Smooth muscle cell (in vitro differentiated cells): ENCODE data around the gene FAM110A. TPM values are rescaled to one million over a fixed set of nuclear protein-coding genes. Genes with fewer than 3 reads are reported as not detected.

Source experiments
- DNase-seq: peaks from one replicate; lab custom pipeline; 2025; ENCODE audit not compliant: unreplicated experiment; lab: John Stamatoyannopoulos, UW
- H2AFZ ChIP-seq: fragments of 200-600 bp; sonication (generic); 2 replicates; pipeline ENCODE4 v1.6.0; 2016; ENCODE audit warnings: antibody characterized with exemption, low read depth, mild to moderate bottlenecking
- H3F3A ChIP-seq: fragments of 200-600 bp; sonication (generic); 2 replicates; pipeline ENCODE4 v1.6.0; 2017; ENCODE audit warnings: antibody characterized with exemption, low read depth
- H3K27ac ChIP-seq: fragments of 200-600 bp; sonication (generic); 2 replicates; pipeline ENCODE4 v1.5.1; 2016; ENCODE audit warnings: low read depth, mild to moderate bottlenecking
- H3K27me3 ChIP-seq: fragments of 200-600 bp; sonication (generic); 2 replicates; pipeline ENCODE4 v1.6.1; 2016; ENCODE audit warnings: low read depth, mild to moderate bottlenecking
- H3K36me3 ChIP-seq: fragments of 200-600 bp; sonication (generic); 2 replicates; pipeline ENCODE4 v1.5.1; 2016; ENCODE audit warnings: low read depth
- H3K4me1 ChIP-seq: fragments of 200-600 bp; sonication (generic); 2 replicates; pipeline ENCODE4 v1.5.1; 2016; ENCODE audit warnings: low read depth
- H3K4me2 ChIP-seq: fragments of 200-600 bp; sonication (generic); 2 replicates; pipeline ENCODE4 v1.6.0; 2016; ENCODE audit warnings: mild to moderate bottlenecking
- H3K4me3 ChIP-seq: fragments of 200-600 bp; sonication (generic); 2 replicates; pipeline ENCODE4 v1.5.1; 2016; ENCODE audit warnings: mild to moderate bottlenecking
- H3K79me2 ChIP-seq: fragments of 200-600 bp; sonication (generic); 2 replicates; pipeline ENCODE4 v1.6.0; 2016; ENCODE audit warnings: low read depth, mild to moderate bottlenecking
- H3K9ac ChIP-seq: fragments of 200-600 bp; sonication (generic); 2 replicates; pipeline ENCODE4 v1.6.0; 2016; ENCODE audit warnings: low read depth
- H3K9me3 ChIP-seq: fragments of 200-600 bp; sonication (generic); replicated peaks from 2 replicates; pipeline ENCODE4 v1.5.1; 2016; ENCODE audit warnings: low read depth
- H4K20me1 ChIP-seq: fragments of 200-600 bp; sonication (generic); 2 replicates; pipeline ENCODE4 v1.6.0; 2016; ENCODE audit warnings: low read depth
- WGBS: methylation state at CpG from one replicate; pipeline ENCODE4 v1.1.7; 2016; ENCODE audit warnings: low lambda C conversion rate; 5-methylcytosine and 5-hydroxymethylcytosine counted together
- polyA plus RNA-seq: library from polyadenylated mRNA; unstranded; fragments of >200 nt; fragmentation: Nextera tagmentation; extraction: Ambion mirVana; gene quantifications from 2 replicates; pipeline ENCODE4 v1.2.1, GENCODE V29; 2016
- total RNA-seq: library from RNA; depleted of rRNA; stranded (reverse); fragments of >200 nt; gene quantifications from 2 replicates; pipeline ENCODE4 v1.2.3, GENCODE V29; 2014
- TF ChIP-seq, protein P1 (sequence below): fragments of 200-600 bp; sonication (generic); IDR thresholded peaks from 2 replicates; pipeline ENCODE4 v1.5.1; 2017; ENCODE audit warnings: borderline replicate concordance, mild to moderate bottlenecking, antibody characterized with exemption; ENCODE audit not compliant: insufficient read depth, poor library complexity, severe bottlenecking

The FAM110A gene
- total and polyA plus RNA-seq, 2 experiments from 2014 or later: 5.3 to 5.6 TPM

DNA sequence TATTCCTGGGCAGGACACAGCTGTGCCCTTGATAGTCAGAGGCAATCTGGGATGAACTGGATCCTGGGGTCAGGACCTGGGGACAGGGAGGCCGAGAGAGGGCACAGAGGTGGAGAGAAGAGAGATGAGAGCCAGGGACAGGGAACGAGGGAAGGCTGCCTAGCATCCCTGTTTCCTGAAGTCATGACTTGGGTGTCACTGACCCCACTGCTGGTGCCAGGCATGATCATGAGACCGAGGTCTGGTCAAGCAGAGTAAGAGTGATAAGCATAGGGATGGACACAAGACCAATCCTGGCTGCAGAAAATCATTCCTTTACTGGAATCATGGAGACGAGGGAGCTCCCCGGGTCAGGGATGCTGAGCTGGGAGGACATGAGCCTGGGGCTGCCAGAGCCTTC is 36.1 kb downstream of the FAM110A start:
- Histone ChIP-seq H3K4me2 (no peak overlapping the region), H3K4me1 (no peaks in the 10 kb centered on the region), H3K27me3 (peaks cover 9% of the 10 kb centered on the region), H2AFZ (no peak overlapping the region), H3K9ac (no peak overlapping the region), H3K36me3 (no peaks in the 10 kb centered on the region), H3K79me2 (no peaks in the 10 kb centered on the region), H4K20me1 (no peaks in the 10 kb centered on the region), H3K9me3 (no peaks in the 10 kb centered on the region), H3F3A (no peaks in the 10 kb centered on the region), H3K4me3 (no peak overlapping the region), H3K27ac (no peak overlapping the region)
- TF ChIP-seq, protein P1, sequence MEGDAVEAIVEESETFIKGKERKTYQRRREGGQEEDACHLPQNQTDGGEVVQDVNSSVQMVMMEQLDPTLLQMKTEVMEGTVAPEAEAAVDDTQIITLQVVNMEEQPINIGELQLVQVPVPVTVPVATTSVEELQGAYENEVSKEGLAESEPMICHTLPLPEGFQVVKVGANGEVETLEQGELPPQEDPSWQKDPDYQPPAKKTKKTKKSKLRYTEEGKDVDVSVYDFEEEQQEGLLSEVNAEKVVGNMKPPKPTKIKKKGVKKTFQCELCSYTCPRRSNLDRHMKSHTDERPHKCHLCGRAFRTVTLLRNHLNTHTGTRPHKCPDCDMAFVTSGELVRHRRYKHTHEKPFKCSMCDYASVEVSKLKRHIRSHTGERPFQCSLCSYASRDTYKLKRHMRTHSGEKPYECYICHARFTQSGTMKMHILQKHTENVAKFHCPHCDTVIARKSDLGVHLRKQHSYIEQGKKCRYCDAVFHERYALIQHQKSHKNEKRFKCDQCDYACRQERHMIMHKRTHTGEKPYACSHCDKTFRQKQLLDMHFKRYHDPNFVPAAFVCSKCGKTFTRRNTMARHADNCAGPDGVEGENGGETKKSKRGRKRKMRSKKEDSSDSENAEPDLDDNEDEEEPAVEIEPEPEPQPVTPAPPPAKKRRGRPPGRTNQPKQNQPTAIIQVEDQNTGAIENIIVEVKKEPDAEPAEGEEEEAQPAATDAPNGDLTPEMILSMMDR: no peak
- DNase-seq: no peak
- WGBS: 74% methylated on average over 5 of the region's 5 CpGs

DNA sequence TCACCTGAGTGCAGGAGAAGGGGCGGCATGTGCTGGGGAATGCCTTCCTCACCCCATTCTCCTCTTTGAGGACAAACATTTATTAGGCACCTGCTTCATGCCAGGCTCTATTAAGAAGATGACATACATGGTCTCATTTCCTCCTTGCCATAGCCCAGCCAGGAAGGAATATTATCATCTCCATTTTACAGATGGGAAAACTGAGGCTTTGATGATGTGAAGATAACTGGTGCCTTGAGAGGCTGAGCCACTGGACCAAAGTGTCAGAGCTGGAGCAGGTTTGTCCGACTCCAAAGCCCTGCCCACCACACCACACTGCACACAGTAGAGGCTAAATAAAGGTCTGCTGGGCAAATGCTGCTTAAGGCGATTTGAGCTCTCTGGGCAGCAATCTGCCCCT is 37.2 kb downstream of the FAM110A start:
- no peaks in the 10 kb centered on the region for H3K36me3 ChIP-seq
- TF ChIP-seq, protein P1: no peak
- no peaks in the 10 kb centered on the region for H3K4me1 ChIP-seq
- H3K9ac ChIP-seq: no peak overlapping the region
- H2AFZ ChIP-seq: no peak overlapping the region
- no peak overlapping the region for H3K4me3 ChIP-seq
- H3K9me3 ChIP-seq: no peaks in the 10 kb centered on the region
- H3K27ac ChIP-seq: no peak overlapping the region
- no peak for DNase-seq
- no peak overlapping the region for H3K4me2 ChIP-seq
- no peaks in the 10 kb centered on the region for H3F3A ChIP-seq
- H3K79me2 ChIP-seq: no peaks in the 10 kb centered on the region
- 91% methylated on average over 3 of the region's 3 CpGs for WGBS
- no peaks in the 10 kb centered on the region for H4K20me1 ChIP-seq
- peaks cover 9% of the 10 kb centered on the region for H3K27me3 ChIP-seq

DNA sequence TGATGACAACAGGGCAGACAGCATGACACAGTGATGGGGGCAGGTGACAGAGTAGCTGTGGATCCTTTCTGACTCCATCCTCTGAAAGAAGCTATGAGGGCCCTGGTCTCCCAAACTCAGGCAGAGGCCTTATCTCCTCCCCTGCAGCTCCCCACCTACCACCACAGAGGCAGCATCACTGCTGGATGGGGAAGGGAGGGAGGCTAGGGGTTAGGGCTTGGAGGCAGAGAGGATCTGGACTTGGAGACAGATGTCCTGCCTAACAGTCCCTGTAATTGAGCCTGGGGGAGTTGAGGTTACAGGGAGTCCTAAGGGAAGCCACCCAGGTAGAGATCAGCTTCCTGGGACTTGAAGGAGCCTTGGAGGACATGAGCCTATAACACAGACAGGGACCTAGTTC is 37.9 kb downstream of the FAM110A start:
- no peak overlapping the region for H3K4me2 ChIP-seq
- H4K20me1 ChIP-seq: no peaks in the 10 kb centered on the region
- H3K4me1 ChIP-seq: no peaks in the 10 kb centered on the region
- H3K9me3 ChIP-seq: no peaks in the 10 kb centered on the region
- no peak for DNase-seq
- H3K9ac ChIP-seq: no peak overlapping the region
- H3K27me3 ChIP-seq: peaks cover 9% of the 10 kb centered on the region
- TF ChIP-seq, protein P1: no peak
- H3K27ac ChIP-seq: no peak overlapping the region
- H2AFZ ChIP-seq: no peak overlapping the region
- H3F3A ChIP-seq: no peaks in the 10 kb centered on the region
- no peaks in the 10 kb centered on the region for H3K79me2 ChIP-seq
- H3K4me3 ChIP-seq: no peak overlapping the region
- H3K36me3 ChIP-seq: no peaks in the 10 kb centered on the region

DNA sequence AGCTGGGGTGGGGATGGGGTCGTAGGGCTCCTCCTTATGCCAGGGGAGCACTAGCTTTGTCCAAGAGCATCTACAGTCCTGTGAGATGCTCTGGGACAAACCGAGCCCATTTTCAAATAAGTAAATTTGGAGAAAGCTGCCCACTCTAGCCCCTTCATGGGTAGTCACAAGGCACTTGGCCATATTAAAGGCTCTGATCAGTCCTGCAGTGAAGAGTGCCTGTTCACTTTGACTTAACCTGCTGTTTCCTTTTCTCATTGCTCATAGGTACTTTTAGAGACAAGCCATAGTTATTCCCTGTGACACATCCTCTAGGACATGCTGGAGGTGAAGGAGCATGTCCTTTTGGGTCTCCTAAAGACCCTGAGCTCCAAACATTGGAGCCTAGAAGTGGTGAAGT is 38.4 kb downstream of the FAM110A start:
- Histone ChIP-seq H3K4me1 (no peaks in the 10 kb centered on the region), H3K9ac (no peak overlapping the region), H3K9me3 (no peaks in the 10 kb centered on the region), H3K36me3 (no peaks in the 10 kb centered on the region), H3K27me3 (peaks cover 9% of the 10 kb centered on the region), H3F3A (no peaks in the 10 kb centered on the region), H3K79me2 (no peaks in the 10 kb centered on the region), H3K4me3 (no peak overlapping the region), H2AFZ (no peak overlapping the region), H3K4me2 (no peak overlapping the region), H3K27ac (no peak overlapping the region), H4K20me1 (no peaks in the 10 kb centered on the region)
- WGBS: 60% methylated on average over 2 of the region's 2 CpGs
- no peak for DNase-seq
- TF ChIP-seq, protein P1: no peak
